ENCODE results near the gene ERG.

ERG gene

GRCh38 chr21:38434913-38435533 is 63.3 kb downstream of the ERG start:
- DNase-seq (ENCODE audit: low read depth in 2 of 2) = no peak

GRCh38 chr21:38433471-38433870 is 64.8 kb downstream of the ERG start:
- no peak for DNase-seq (ENCODE audit: low read depth in 2 of 2)

- no peak for DNase-seq (ENCODE audit: low read depth in 2 of 2)
Measured at GRCh38 chr21:38430401-38430984, 67.8 kb downstream of the ERG start.

- no peak for DNase-seq (ENCODE audit: low read depth in 2 of 2)
Measured at GRCh38 chr21:38429011-38429410, 69.3 kb downstream of the ERG start.

- no peak for DNase-seq (ENCODE audit: low read depth in 2 of 2)
Measured at GRCh38 chr21:38428211-38428610, 70.1 kb downstream of the ERG start.

GRCh38 chr21:38424305-38425019 is 73.8 kb downstream of the ERG start:
- DNase-seq (ENCODE audit: low read depth in 2 of 2) = no peak

GRCh38 chr21:38422082-38422481 is 76.2 kb downstream of the ERG start:
- no peak for DNase-seq (ENCODE audit: low read depth in 2 of 2)

- DNase-seq (ENCODE audit: low read depth in 2 of 2) = no peak
Measured at GRCh38 chr21:38420140-38420539, 78.1 kb downstream of the ERG start.

- no peak for DNase-seq (ENCODE audit: low read depth in 2 of 2)
Measured at GRCh38 chr21:38417726-38418125, 80.6 kb downstream of the ERG start.

- no peak for DNase-seq (ENCODE audit: low read depth in 2 of 2)
Measured at GRCh38 chr21:38416791-38417190, 81.5 kb downstream of the ERG start.

- DNase-seq (ENCODE audit: low read depth in 2 of 2) = no peak
Measured at GRCh38 chr21:38413958-38414548, 84.2 kb downstream of the ERG start.

GRCh38 chr21:38410466-38410865 is 87.8 kb downstream of the ERG start:
- no peak for DNase-seq (ENCODE audit: low read depth in 2 of 2)

GRCh38 chr21:38409907-38410306 is 88.4 kb downstream of the ERG start:
- DNase-seq (ENCODE audit: low read depth in 2 of 2) = no peak

GRCh38 chr21:38404177-38404576 is 94.1 kb downstream of the ERG start:
- DNase-seq (ENCODE audit: low read depth in 2 of 2) = no peak

- DNase-seq (ENCODE audit: low read depth in 2 of 2) = no peak
Measured at GRCh38 chr21:38402795-38403194, 95.5 kb downstream of the ERG start.

GRCh38 chr21:38402291-38402690 is 96.0 kb downstream of the ERG start:
- no peak for DNase-seq (ENCODE audit: low read depth in 2 of 2)

- no peak for DNase-seq (ENCODE audit: low read depth in 2 of 2)
Measured at GRCh38 chr21:38401191-38401926, 96.9 kb downstream of the ERG start.

- DNase-seq (ENCODE audit: low read depth in 2 of 2) = no peak
Measured at GRCh38 chr21:38400195-38400919, 97.9 kb downstream of the ERG start.

- DNase-seq (ENCODE audit: low read depth in 2 of 2) = no peak
Measured at GRCh38 chr21:38399103-38399502, 99.2 kb downstream of the ERG start.

GRCh38 chr21:38396325-38396724 is 102.0 kb downstream of the ERG start:
- no peak for DNase-seq (ENCODE audit: low read depth in 2 of 2)

- DNase-seq (ENCODE audit: low read depth in 2 of 2) = no peak
Measured at GRCh38 chr21:38395581-38395980, 102.7 kb downstream of the ERG start.

- DNase-seq (ENCODE audit: low read depth in 2 of 2) = no peak
Measured at GRCh38 chr21:38392661-38393060, 105.6 kb downstream of the ERG start.
